H1 (cell line): Measurements from ENCODE around the gene TSEN2. TPM values are rescaled to one million over a fixed set of nuclear protein-coding genes. Genes with fewer than 3 reads are reported as not detected.

Experiments used
- CTCF ChIA-PET: fragments of 300-600 bp; sonication (Branson Sonifier 250); formaldehyde crosslinking; loops from one replicate; lab custom pipeline; 2021; ENCODE audit not compliant: partially characterized antibody; lab: Charles Lee
- POLR2A ChIA-PET: fragments of 300-600 bp; sonication (Branson Sonifier 250); formaldehyde crosslinking; loops from one replicate; lab custom pipeline; 2021; ENCODE audit warnings: inconsistent platforms; ENCODE audit not compliant: partially characterized antibody; lab: Charles Lee
- DNase-seq, 2 experiments: peaks; one replicate each; pipeline versions ENCODE4 v3.0.0 to v3.0.0-alpha.2; 2010 to 2022; ENCODE audit warnings: low spot score in 2 of 2, low read depth in 1 of 2, mixed read lengths in 1 of 2
- FAIRE-seq: peaks from 2 replicates; lab custom pipeline; 2011; peaks lifted over from hg19 to GRCh38; lab: Jason Lieb, UNC
- H2AFZ ChIP-seq: 2 replicates; pipeline ENCODE4 v1.8.1; 2012; ENCODE audit warnings: low read length, inconsistent platforms
- H2AK5ac ChIP-seq: 2 replicates; pipeline ENCODE4 v1.6.1; 2013; ENCODE audit warnings: low read depth, low read length
- H2BK120ac ChIP-seq: replicated peaks from 2 replicates; pipeline ENCODE3; 2013; ENCODE audit warnings: low read depth, low read length, inconsistent platforms
- H2BK12ac ChIP-seq: 2 replicates; pipeline ENCODE4 v1.6.1; 2013; ENCODE audit warnings: low read depth, low read length
- H2BK15ac ChIP-seq: 2 replicates; pipeline ENCODE4 v1.6.1; 2013; ENCODE audit warnings: low read length
- H2BK20ac ChIP-seq: 2 replicates; pipeline ENCODE4 v1.6.1; 2013; ENCODE audit warnings: low read length
- H2BK5ac ChIP-seq: 2 replicates; pipeline ENCODE4 v1.6.1; 2013; ENCODE audit warnings: low read depth, low read length
- H3K14ac ChIP-seq: 2 replicates; pipeline ENCODE4 v1.6.1; 2013; ENCODE audit warnings: inconsistent platforms; ENCODE audit not compliant: insufficient read length
- H3K18ac ChIP-seq: 2 replicates; pipeline ENCODE4 v1.6.1; 2013; ENCODE audit warnings: low read length; ENCODE audit errors: extremely low read depth
- H3K23ac ChIP-seq: 2 replicates; pipeline ENCODE4 v1.6.1; 2013; ENCODE audit warnings: inconsistent platforms; ENCODE audit not compliant: insufficient read length
- H3K23me2 ChIP-seq: 2 replicates; pipeline ENCODE4 v1.6.1; 2013; ENCODE audit warnings: low read depth, low read length
- H3K27ac ChIP-seq: 2 replicates; pipeline ENCODE4 v1.6.1; 2011; ENCODE audit warnings: low read depth, low read length, inconsistent platforms
- H3K27me3 ChIP-seq, 4 experiments: replicated peaks in 1 of 4; 1 replicate in 1 of 4; 2 replicates in 3 of 4; pipeline versions ENCODE4 v1.6.1 to v1.8.1; 2011 to 2013; ENCODE audit warnings: low read length in 3 of 4, mild to moderate bottlenecking in 3 of 4, inconsistent platforms in 2 of 4, mixed read lengths in 2 of 4, moderate library complexity in 1 of 4; ENCODE audit not compliant: control insufficient read depth in 3 of 4, insufficient read depth in 3 of 4; ENCODE audit errors: extremely low read depth in 1 of 4
- H3K36me3 ChIP-seq, 4 experiments: 2 replicates each; pipeline versions ENCODE4 v1.6.1 to v1.8.1; 2011 to 2013; ENCODE audit warnings: mild to moderate bottlenecking in 4 of 4, low read length in 3 of 4, moderate library complexity in 2 of 4, control low read depth in 1 of 4, inconsistent platforms in 1 of 4; ENCODE audit not compliant: insufficient read depth in 4 of 4, control insufficient read depth in 2 of 4
- H3K4ac ChIP-seq: replicated peaks from 2 replicates; pipeline ENCODE3; 2013; ENCODE audit warnings: low read length, low read depth, mixed read lengths, inconsistent platforms; ENCODE audit not compliant: insufficient read length
- H3K4me1 ChIP-seq, 4 experiments: replicated peaks in 1 of 4; 1 replicate in 1 of 4; 2 replicates in 3 of 4; pipeline versions ENCODE4 v1.6.1 to v1.8.1; 2011 to 2013; ENCODE audit warnings: low read length in 3 of 4, inconsistent platforms in 2 of 4, mixed read lengths in 1 of 4; ENCODE audit not compliant: insufficient read depth in 4 of 4, control insufficient read depth in 3 of 4
- H3K4me2 ChIP-seq, 2 experiments: 2 replicates each; pipeline versions ENCODE4 v1.6.1 to v1.8.1; 2011 to 2013; ENCODE audit warnings: low read depth in 2 of 2, low read length in 2 of 2, control low read depth in 1 of 2, inconsistent platforms in 1 of 2, mild to moderate bottlenecking in 1 of 2; ENCODE audit not compliant: insufficient read depth in 1 of 2
- H3K4me3 ChIP-seq, 4 experiments: fragments of 200-600, 300-600 bp in 1 of 4; sonication (generic), shearing (Covaris generic), sonication (Bioruptor Twin) in 1 of 4; 2 replicates each; pipeline versions ENCODE4 v1.5.1 to v1.8.1; 2011 to 2016; ENCODE audit warnings: low read length in 4 of 4, low read depth in 3 of 4, control low read depth in 2 of 4, inconsistent platforms in 2 of 4, mild to moderate bottlenecking in 2 of 4, mixed read lengths in 1 of 4, moderate library complexity in 1 of 4; ENCODE audit not compliant: insufficient read depth in 2 of 4; ENCODE audit errors: extremely low read depth in 1 of 4
- H3K56ac ChIP-seq: replicated peaks from 2 replicates; pipeline ENCODE3; 2013; ENCODE audit warnings: low read depth, mild to moderate bottlenecking, mixed read lengths, low read length, inconsistent platforms; ENCODE audit not compliant: insufficient read length
- H3K79me1 ChIP-seq: 2 replicates; pipeline ENCODE4 v1.6.1; 2013; ENCODE audit warnings: low read depth, low read length, control low read depth
- H3K79me2 ChIP-seq, 2 experiments: 2 replicates each; pipeline versions ENCODE4 v1.6.1 to v1.8.1; 2012 to 2013; ENCODE audit warnings: low read length in 2 of 2, mild to moderate bottlenecking in 2 of 2, inconsistent platforms in 1 of 2; ENCODE audit not compliant: insufficient read depth in 2 of 2, control insufficient read depth in 1 of 2
- H3K9ac ChIP-seq, 4 experiments: replicated peaks in 1 of 4; 1 replicate in 1 of 4; 2 replicates in 3 of 4; pipeline versions ENCODE4 v1.6.1 to v1.8.1; 2011 to 2013; ENCODE audit warnings: low read depth in 3 of 4, low read length in 3 of 4, control low read depth in 2 of 4, mild to moderate bottlenecking in 2 of 4, moderate library complexity in 2 of 4, inconsistent platforms in 1 of 4; ENCODE audit errors: extremely low read depth in 1 of 4
- H3K9me3 ChIP-seq, 2 experiments: 2 replicates each; pipeline versions ENCODE4 v1.6.1 to v1.8.1; 2012 to 2013; ENCODE audit warnings: mild to moderate bottlenecking in 2 of 2, moderate library complexity in 2 of 2, control low read depth in 1 of 2, inconsistent platforms in 1 of 2, low read depth in 1 of 2, low read length in 1 of 2, mixed read lengths in 1 of 2; ENCODE audit not compliant: insufficient read depth in 2 of 2
- H4K20me1 ChIP-seq, 2 experiments: replicated peaks in 1 of 2; 2 replicates each; pipeline versions ENCODE3 to v1.8.1; 2011 to 2013; ENCODE audit warnings: inconsistent platforms in 2 of 2, low read length in 2 of 2, mild to moderate bottlenecking in 1 of 2; ENCODE audit not compliant: insufficient read depth in 2 of 2, control insufficient read depth in 1 of 2
- H4K5ac ChIP-seq: 2 replicates; pipeline ENCODE4 v1.6.1; 2013; ENCODE audit warnings: low read length, low read depth, mixed read lengths, inconsistent platforms; ENCODE audit not compliant: insufficient read length
- H4K8ac ChIP-seq: 2 replicates; pipeline ENCODE4 v1.8.0; 2013; ENCODE audit warnings: mild to moderate bottlenecking, moderate library complexity, low read length, inconsistent platforms; ENCODE audit not compliant: insufficient read depth; ENCODE audit errors: extremely low read depth
- H4K91ac ChIP-seq: replicated peaks from 2 replicates; pipeline ENCODE3; 2013; ENCODE audit warnings: low read length, mixed read lengths, inconsistent platforms; ENCODE audit not compliant: insufficient read length
- CTCF ChIP-seq, 3 experiments: IDR thresholded peaks; 1 replicate in 2 of 3; 2 replicates in 1 of 3; pipeline versions ENCODE4 v1.5.1 to v1.6.1; 2011; ENCODE audit warnings: low read length in 3 of 3, mild to moderate bottlenecking in 3 of 3, inconsistent platforms in 2 of 3, low read depth in 1 of 3, moderate library complexity in 1 of 3; ENCODE audit not compliant: insufficient read depth in 1 of 3; ENCODE audit errors: control extremely low read depth in 1 of 3
- PHF8 ChIP-seq: fragments of 200-600 bp; sonication (generic); conservative IDR thresholded peaks from 2 replicates; pipeline ENCODE4 v1.7.1; 2012; ENCODE audit warnings: low read depth, mild to moderate bottlenecking, inconsistent platforms, low read length, moderate library complexity
- POU5F1 ChIP-seq: IDR thresholded peaks from 2 replicates; pipeline ENCODE4 v1.6.1; 2011; ENCODE audit warnings: low read depth, mild to moderate bottlenecking, low read length, moderate library complexity
- SAP30 ChIP-seq: fragments of 300-600 bp; sonication (generic); IDR thresholded peaks from 2 replicates; pipeline ENCODE4 v1.7.1; 2012; ENCODE audit warnings: low read length, moderate library complexity, mild to moderate bottlenecking, inconsistent platforms; ENCODE audit not compliant: insufficient read depth, insufficient replicate concordance
- SIRT6 ChIP-seq: IDR thresholded peaks from one replicate; pipeline ENCODE4 v1.7.1; 2012; ENCODE audit warnings: low read length, inconsistent platforms
- TCF12 ChIP-seq: IDR thresholded peaks from 2 replicates; pipeline ENCODE4 v1.6.1; 2011; ENCODE audit warnings: low read depth, mild to moderate bottlenecking, low read length
- WGBS, 2 experiments: shearing (Covaris generic) in 1 of 2; methylation state at CpG; one replicate each; pipeline versions ENCODE4 v1.1.6 to v1.1.7; 2013 to 2015; ENCODE audit warnings: low lambda C conversion rate in 2 of 2, mixed read lengths in 2 of 2, inconsistent platforms in 1 of 2, low coverage in 1 of 2, missing lambda C conversion rate in 1 of 2; ENCODE audit not compliant: insufficient replicate concordance in 2 of 2, insufficient coverage in 1 of 2, insufficient read length in 1 of 2; ENCODE audit errors: extremely low coverage in 1 of 2, missing lambda C conversion rate in 1 of 2; 5-methylcytosine and 5-hydroxymethylcytosine counted together
- polyA plus RNA-seq, 7 experiments: library from polyadenylated mRNA; depleted of rRNA in 3 of 7; stranded (reverse) in 5 of 7; unstranded in 2 of 7; fragments of >200 nt in 5 of 7; fragments of 200-250 nt in 2 of 7; gene quantifications; 1 replicate in 5 of 7; 2 replicates in 1 of 7; 4 replicates in 1 of 7; pipeline versions ENCODE4 v1.2.1 to v1.2.3, GENCODE V29; 2011 to 2013; ENCODE audit warnings: missing spikeins in 2 of 7, mixed read lengths in 2 of 7
- total RNA-seq: library from RNA; stranded (reverse); fragmentation: NEBNext Ultra II Directional; extraction: Animal tissue kit (Norgen Biotek cat#: 25700); gene quantifications from 2 replicates; pipeline ENCODE4 v1.2.1, GENCODE V29; 2021

Gene TSEN2
- total and polyA plus RNA-seq, 2 of the 8 experiments (the other 6 are each of a cell fraction or from before 2014, with no cell fraction given): 16.1 to 22.4 TPM

GRCh38 chr3:12578742-12579141 lies 94.5 kb downstream of the TSEN2 start:
- H3K4me2 ChIP-seq: no peak overlapping the region
- no peak overlapping the region for H3K18ac ChIP-seq
- H3K27me3 ChIP-seq: no peaks in the 10 kb centered on the region
- no peak overlapping the region for H3K56ac ChIP-seq
- no peaks in the 10 kb centered on the region for H3K9me3 ChIP-seq
- no peak overlapping the region for H4K5ac ChIP-seq
- H3K4me1 ChIP-seq: no peaks in the 10 kb centered on the region
- ChIA-PET CTCF (interaction anchor here (0.8 to 1.7 kb wide), 16 partner anchors 8 to 1134 kb away, joined by 3 to 10 read pairs (median 4); partner anchors contain the start of gene TMEM40), POLR2A (interaction anchor here (0.7 to 1.0 kb wide), 2 partner anchors 15 to 19 kb away, joined by 3 read pairs; no protein-coding TSS in a partner anchor)
- no peak overlapping the region for H2BK120ac ChIP-seq
- no peak overlapping the region for H3K14ac ChIP-seq
- DNase-seq (no peak), FAIRE-seq (no peak)
- H3K23ac ChIP-seq: no peak overlapping the region
- H2AK5ac ChIP-seq: no peak overlapping the region
- H3K79me1 ChIP-seq: no peaks in the 10 kb centered on the region
- H2BK20ac ChIP-seq: no peak overlapping the region
- peaks cover 4% of the 10 kb centered on the region in 2 experiments for H4K20me1 ChIP-seq
- H2AFZ ChIP-seq: no peak overlapping the region
- H3K36me3 ChIP-seq: peaks cover 18 to 77% (median 35%) of the 10 kb centered on the region in 4 experiments
- H3K9ac ChIP-seq: no peak overlapping the region
- H3K79me2 ChIP-seq: no peaks in the 10 kb centered on the region
- no peak overlapping the region for H3K27ac ChIP-seq
- H3K4me3 ChIP-seq: no peak overlapping the region
- H4K91ac ChIP-seq: no peak overlapping the region
- no peak overlapping the region for H2BK12ac ChIP-seq
- H3K23me2 ChIP-seq: no peaks in the 10 kb centered on the region; the same call in 1 of the 2 replicates
- H2BK5ac ChIP-seq: no peak overlapping the region
- H3K4ac ChIP-seq: no peak overlapping the region
- TF ChIP-seq POU5F1: no peak
- no peak for TF ChIP-seq TCF12
- TF ChIP-seq PHF8: no peak
- 0 out of 4 replicates have a peak, but pooled peaks of 1 of the 3 experiments have one; percentile 7 for TF ChIP-seq CTCF (IDR thresholded peaks at IDR 0.05; ENCODE audit: control extremely low read depth in 1 of 3, insufficient read depth in 1 of 3, low read depth in 1 of 3, low read length in 3 of 3)
- TF ChIP-seq SIRT6: no peak
- TF ChIP-seq SAP30: no peak
- no peak overlapping the region for H2BK15ac ChIP-seq
- WGBS, 2 experiments: 94% methylated on average over 2 of the region's 2 CpGs; no CpG with 5 or more reads in 1 of the 2 experiments
- no peak overlapping the region for H4K8ac ChIP-seq
